ENCODE measurements around the gene MAB21L4. TPM values are rescaled to one million over a fixed set of nuclear protein-coding genes. Genes with fewer than 3 reads are reported as not detected.
A peak's percentile ranks its signal among the peaks of the same experiment; 100 is the strongest.

Gene MAB21L4
- total RNA-seq, 1 experiment from 2014 or later = 0.15 TPM

GRCh38 chr2:240920783-240921231 lies 24.9 kb upstream of the MAB21L4 start:
- Histone ChIP-seq H3K4me2 (ENCODE audit: insufficient read depth, insufficient read length, low read length) (no peak overlapping the region), H3K9me3 (ENCODE audit: control insufficient read depth, low read depth, low read length) (no peaks in the 10 kb centered on the region), H3K14ac (ENCODE audit: insufficient read depth, low read length) (no peak overlapping the region), H3K79me1 (ENCODE audit: insufficient read depth, low read depth, low read length, poor library complexity, severe bottlenecking) (no peaks in the 10 kb centered on the region), H2AK5ac (ENCODE audit: insufficient read length, low read length) (no peak overlapping the region), H3K56ac (ENCODE audit: insufficient read length, low read depth, low read length) (no peak overlapping the region), H2BK120ac (ENCODE audit: low read depth, low read length, poor library complexity, severe bottlenecking) (no peak overlapping the region), H3K27ac (ENCODE audit: insufficient read length, low read depth, low read length) (no peak overlapping the region), H3K23me2 (ENCODE audit: insufficient read length, low read depth, low read length, poor library complexity, severe bottlenecking) (no peaks in the 10 kb centered on the region), H2BK20ac (ENCODE audit: low read depth, low read length, poor library complexity, severe bottlenecking) (no peak overlapping the region), H2BK15ac (ENCODE audit: low read depth, low read length) (no peak overlapping the region), H2AFZ (ENCODE audit: low read length) (no peak overlapping the region), H4K20me1 (ENCODE audit: control insufficient read depth, insufficient read depth, insufficient read length) (no peaks in the 10 kb centered on the region), H3T11ph (ENCODE audit: low read length) (no peak overlapping the region), H3K4me1 (ENCODE audit: insufficient read depth, low read length) (no peaks in the 10 kb centered on the region), H4K8ac (replicated peaks; ENCODE audit: insufficient read length, low read depth, low read length) (no peak overlapping the region), H2BK5ac (ENCODE audit: insufficient read length, low read length) (no peak overlapping the region), H3K9ac (ENCODE audit: extremely low read depth, insufficient read length, low read length) (no peak overlapping the region), H3K4ac (ENCODE audit: low read depth, low read length) (no peak overlapping the region), H4K91ac (ENCODE audit: insufficient read length, low read depth, low read length) (no peak overlapping the region), H4K5ac (ENCODE audit: insufficient read length, low read depth, low read length) (no peak overlapping the region), H2BK12ac (ENCODE audit: insufficient read length, low read depth, low read length) (no peak overlapping the region), H3K79me2 (ENCODE audit: insufficient read depth, low read length) (no peaks in the 10 kb centered on the region), H3K23ac (ENCODE audit: insufficient read length, low read depth, low read length) (no peak overlapping the region), H3K27me3 (ENCODE audit: insufficient read depth, low read length) (no peaks in the 10 kb centered on the region), H3K18ac (ENCODE audit: insufficient read length, low read depth, low read length) (no peak overlapping the region)
- H3K9me3 Mint-ChIP-seq = no peaks in the 10 kb centered on the region
- no peaks in the 10 kb centered on the region for H3K36me3 Mint-ChIP-seq (ENCODE audit: insufficient read depth in 1 of 3, low read depth in 3 of 3)
- no CpG with 5 or more reads among the region's 4 CpGs for WGBS (ENCODE audit: extremely low coverage, insufficient read length, low lambda C conversion rate)
- H3K27me3 Mint-ChIP-seq (ENCODE audit: low read depth) = peaks cover 2% of the 10 kb centered on the region
- peak overlapping the region in 1 of 3 experiments; percentile 70; a peak in 1 of 7 replicates for H3K27ac Mint-ChIP-seq
- TF ChIP-seq CTCF (conservative IDR thresholded peaks at IDR 0.05) = no peak
- no peak overlapping the region for H3K4me3 Mint-ChIP-seq
- no peak for DNase-seq
- H3K4me1 Mint-ChIP-seq = peaks cover 2 to 4% of the 10 kb centered on the region in 2 experiments; a peak in 2 of 4 replicates

Data from H9 (cell line).